ENCODE results near the gene CCDC73.

- TF ChIP-seq POLR2AphosphoS5 (IDR thresholded peaks at IDR 0.05) (no peak), POLR2A (IDR thresholded peaks at IDR 0.05) (no peak), CTCF (IDR thresholded peaks at IDR 0.05) (no peak), EP300 (IDR thresholded peaks at IDR 0.05) (no peak)
These were observed 35.9 kb upstream of the CCDC73 start for GRCh38 chr11:32830413-32830738.
